ENCODE data around the gene DNAJB12.

The DNAJB12 gene

GRCh38 chr10:72367301-72367960 lies 12.7 kb upstream of the DNAJB12 start:
- ChIA-PET POLR2A (no interaction called here), CTCF (no interaction called here)
- H3K4me3 ChIP-seq (ENCODE audit: low read depth, low read length), result no peak overlapping the region

GRCh38 chr10:72365106-72365895 lies 10.6 kb upstream of the DNAJB12 start:
- Histone ChIP-seq H3K27ac (ENCODE audit: extremely low read depth, low read depth, low read length) (no peak overlapping the region), H3K9me3 (ENCODE audit: control insufficient read depth, insufficient read depth, low read depth, low read length) (no peaks in the 10 kb centered on the region), H3K4me1 (ENCODE audit: control insufficient read depth, insufficient read depth, low read length) (no peaks in the 10 kb centered on the region), H3K36me3 (ENCODE audit: control insufficient read depth in 2 of 2, insufficient read depth in 1 of 2, low read length in 2 of 2) (peaks cover 0 to 20% of the 10 kb centered on the region in 2 experiments; a peak in 2 of 3 replicates), H3K4me3 (ENCODE audit: low read depth, low read length) (no peak overlapping the region)
- ChIA-PET CTCF (interaction anchor here (0.6 to 3.0 kb wide), 9 partner anchors 9 to 853 kb away, joined by 3 to 30 read pairs (median 3); no protein-coding TSS in a partner anchor), POLR2A (interaction anchor here (0.7 kb wide), 1 partner anchor 10 kb away, joined by 7 read pairs; no protein-coding TSS in a partner anchor)
- no peak for TF ChIP-seq ZNF473 (tag by site-specific recombination; IDR thresholded peaks at IDR 0.05)
- no peak for TF ChIP-seq ZNF626 (tag by site-specific recombination; IDR thresholded peaks at IDR 0.05)
- no peak for TF ChIP-seq ZNF280C (tag by site-specific recombination; IDR thresholded peaks at IDR 0.05)

More at GRCh38 chr10:72367301-72367960, 12.7 kb upstream of the DNAJB12 start:
- H3K27ac ChIP-seq (ENCODE audit: extremely low read depth, low read depth, low read length), result no peak overlapping the region
- no peak for TF ChIP-seq ZNF837 (tag by site-specific recombination; IDR thresholded peaks at IDR 0.05)
- no peak for TF ChIP-seq ZNF214 (tag by site-specific recombination; IDR thresholded peaks at IDR 0.05; ENCODE audit: borderline replicate concordance)
- no peak for TF ChIP-seq SP2 (tag by site-specific recombination; IDR thresholded peaks at IDR 0.05)
- TF ChIP-seq ZNF791 (tag by site-specific recombination; IDR thresholded peaks at IDR 0.05), result no peak
- TF ChIP-seq FEZF1 (tag by site-specific recombination; IDR thresholded peaks at IDR 0.05), result no peak
- TF ChIP-seq PRDM4 (tag by site-specific recombination; IDR thresholded peaks at IDR 0.05), result no peak
- no peak for TF ChIP-seq ZNF530 (tag by site-specific recombination; IDR thresholded peaks at IDR 0.05; ENCODE audit: low read depth)
- TF ChIP-seq GLIS1 (tag by site-specific recombination; IDR thresholded peaks at IDR 0.05), result no peak
- no peak for TF ChIP-seq RBAK (tag by site-specific recombination; IDR thresholded peaks at IDR 0.05)
- no peak for TF ChIP-seq ZNF398 (tag by site-specific recombination; IDR thresholded peaks at IDR 0.05)
- no peak for TF ChIP-seq HOXD13 (CRISPR knock-in tag; IDR thresholded peaks at IDR 0.05; ENCODE audit: borderline replicate concordance)
- no peak for TF ChIP-seq MEIS1 (CRISPR knock-in tag; IDR thresholded peaks at IDR 0.05; ENCODE audit: borderline replicate concordance)
- no peak for TF ChIP-seq ZNF174 (tag by site-specific recombination; IDR thresholded peaks at IDR 0.05)
- TF ChIP-seq ZNF23 (tag by site-specific recombination; IDR thresholded peaks at IDR 0.05; ENCODE audit: borderline replicate concordance), result no peak
- no peak for TF ChIP-seq ZNF514 (tag by site-specific recombination; IDR thresholded peaks at IDR 0.05)
- no peak for TF ChIP-seq ZNF157 (tag by site-specific recombination; IDR thresholded peaks at IDR 0.05)
- TF ChIP-seq EGR2 (tag by site-specific recombination; IDR thresholded peaks at IDR 0.05; ENCODE audit: low read depth), result no peak
- peaks cover 0 to 20% of the 10 kb centered on the region in 2 experiments; a peak in 2 of 3 replicates for H3K36me3 ChIP-seq (ENCODE audit: control insufficient read depth in 2 of 2, insufficient read depth in 1 of 2, low read length in 2 of 2)
- H3K9me3 ChIP-seq (ENCODE audit: control insufficient read depth, insufficient read depth, low read depth, low read length), result no peaks in the 10 kb centered on the region
- H3K4me1 ChIP-seq (ENCODE audit: control insufficient read depth, insufficient read depth, low read length), result no peaks in the 10 kb centered on the region
